ENCODE results near the gene TRPM3. TPM values are rescaled to one million over a fixed set of nuclear protein-coding genes. Genes with fewer than 3 reads are reported as not detected.

Gene TRPM3
- total RNA-seq, 4 donors from 2014 or later, result 0.27 to 1.2 (median 0.47) TPM; not detected in 1

- Histone ChIP-seq H3K9me3 (no peaks in the 10 kb centered on the region), H3K36me3 (no peaks in the 10 kb centered on the region), H3K27me3 (no peaks in the 10 kb centered on the region), H3K27ac (peak overlapping the region in 1 of 4 donors; percentile 41), H3K4me3 (no peak overlapping the region), H3K4me1 (peaks cover 7 to 68% (median 30%) of the 10 kb centered on the region in 3 donors)
- TF ChIP-seq POLR2AphosphoS5 (IDR thresholded peaks at IDR 0.05), result no peak
- TF ChIP-seq CTCF (IDR thresholded peaks at IDR 0.05), result no peak
- no peak for TF ChIP-seq POLR2A (IDR thresholded peaks at IDR 0.05)
- TF ChIP-seq EP300 (IDR thresholded peaks at IDR 0.05), result no peak
- ATAC-seq, result no peak
- WGBS, 2 donors (ENCODE audit: low coverage in 1 of 2), result 77 to 80% methylated on average over 5 to 6 of the region's 8 CpGs
These were observed 629.7 kb downstream of the TRPM3 start for GRCh38 chr9:70491426-70492318.

- Histone ChIP-seq H3K4me1 (peaks cover 7 to 80% (median 31%) of the 10 kb centered on the region in 3 donors), H3K27ac (no peak overlapping the region), H3K27me3 (no peaks in the 10 kb centered on the region), H3K4me3 (no peak overlapping the region), H3K36me3 (no peaks in the 10 kb centered on the region), H3K9me3 (no peaks in the 10 kb centered on the region)
- ATAC-seq, result no peak
- no peak for TF ChIP-seq POLR2AphosphoS5 (IDR thresholded peaks at IDR 0.05)
- no peak for TF ChIP-seq CTCF (IDR thresholded peaks at IDR 0.05)
- TF ChIP-seq EP300 (IDR thresholded peaks at IDR 0.05), result no peak
- TF ChIP-seq POLR2A (IDR thresholded peaks at IDR 0.05), result no peak
- WGBS, 2 donors (ENCODE audit: low coverage in 1 of 2), result 56 to 80% methylated on average over 2 to 5 of the region's 5 CpGs
These were observed 630.9 kb downstream of the TRPM3 start for GRCh38 chr9:70490478-70490877.

GRCh38 chr9:70488793-70489105, 632.7 kb downstream of the TRPM3 start:
- ATAC-seq, result no peak
- Histone ChIP-seq H3K4me1 (peaks cover 11 to 81% (median 40%) of the 10 kb centered on the region in 3 donors), H3K27ac (peak overlapping the region; percentile 41 to 68 (median 68)), H3K9me3 (no peaks in the 10 kb centered on the region), H3K36me3 (no peaks in the 10 kb centered on the region), H3K27me3 (no peaks in the 10 kb centered on the region), H3K4me3 (no peak overlapping the region)
- peak; percentile 23 for TF ChIP-seq POLR2AphosphoS5 (IDR thresholded peaks at IDR 0.05)
- TF ChIP-seq POLR2A (IDR thresholded peaks at IDR 0.05), result no peak
- TF ChIP-seq CTCF (IDR thresholded peaks at IDR 0.05), result no peak
- TF ChIP-seq EP300 (IDR thresholded peaks at IDR 0.05), result no peak
- 0 to 10% methylated on average over 3 of the region's 3 CpGs for WGBS, 2 donors (ENCODE audit: low coverage in 1 of 2)

- peak overlapping the region; percentile 41 to 68 (median 68) for H3K27ac ChIP-seq
- H3K9me3 ChIP-seq, result no peaks in the 10 kb centered on the region
- no peak overlapping the region for H3K4me3 ChIP-seq
- no peaks in the 10 kb centered on the region for H3K27me3 ChIP-seq
- H3K36me3 ChIP-seq, result no peaks in the 10 kb centered on the region
- peak; percentile 5 for ATAC-seq
- TF ChIP-seq CTCF (IDR thresholded peaks at IDR 0.05) (no peak), EP300 (IDR thresholded peaks at IDR 0.05) (no peak), POLR2A (IDR thresholded peaks at IDR 0.05) (no peak), POLR2AphosphoS5 (IDR thresholded peaks at IDR 0.05) (no peak)
- WGBS, 2 donors (ENCODE audit: low coverage in 1 of 2), result 59 to 79% methylated on average over 2 to 6 of the region's 6 CpGs
- peaks cover 11 to 81% (median 40%) of the 10 kb centered on the region in 3 donors for H3K4me1 ChIP-seq
These were observed 633.2 kb downstream of the TRPM3 start for GRCh38 chr9:70488098-70488792.
